ENCODE results near the gene TRAPPC2L.

- TF ChIP-seq, protein P1, sequence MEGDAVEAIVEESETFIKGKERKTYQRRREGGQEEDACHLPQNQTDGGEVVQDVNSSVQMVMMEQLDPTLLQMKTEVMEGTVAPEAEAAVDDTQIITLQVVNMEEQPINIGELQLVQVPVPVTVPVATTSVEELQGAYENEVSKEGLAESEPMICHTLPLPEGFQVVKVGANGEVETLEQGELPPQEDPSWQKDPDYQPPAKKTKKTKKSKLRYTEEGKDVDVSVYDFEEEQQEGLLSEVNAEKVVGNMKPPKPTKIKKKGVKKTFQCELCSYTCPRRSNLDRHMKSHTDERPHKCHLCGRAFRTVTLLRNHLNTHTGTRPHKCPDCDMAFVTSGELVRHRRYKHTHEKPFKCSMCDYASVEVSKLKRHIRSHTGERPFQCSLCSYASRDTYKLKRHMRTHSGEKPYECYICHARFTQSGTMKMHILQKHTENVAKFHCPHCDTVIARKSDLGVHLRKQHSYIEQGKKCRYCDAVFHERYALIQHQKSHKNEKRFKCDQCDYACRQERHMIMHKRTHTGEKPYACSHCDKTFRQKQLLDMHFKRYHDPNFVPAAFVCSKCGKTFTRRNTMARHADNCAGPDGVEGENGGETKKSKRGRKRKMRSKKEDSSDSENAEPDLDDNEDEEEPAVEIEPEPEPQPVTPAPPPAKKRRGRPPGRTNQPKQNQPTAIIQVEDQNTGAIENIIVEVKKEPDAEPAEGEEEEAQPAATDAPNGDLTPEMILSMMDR (IDR thresholded peaks at IDR 0.05; ENCODE audit: poor library complexity) = no peak
- TF ChIP-seq EZH2 (IDR thresholded peaks at IDR 0.05; ENCODE audit: borderline replicate concordance) = no peak
These were observed 20.8 kb downstream of the TRAPPC2L start for GRCh38 chr16:88877564-88878289.

Measured in hepatocyte (in vitro differentiated cells).